Inflammatory macrophage treated with lipopolysaccharide for 1 hour (primary cell): ENCODE data around the gene TLX3.

ENCODE experiments used
- DNase-seq, 2 donors: peaks; one replicate each; pipeline ENCODE4 v3.0.0-alpha.2; 2020 to 2022

Gene TLX3

GRCh38 chr5:171306781-171307591, 2.1 kb upstream of the TLX3 start:
- no peak for DNase-seq

- no peak for DNase-seq
Observed at GRCh38 chr5:171307789-171308452, 1.1 kb upstream of the TLX3 start.

DNA sequence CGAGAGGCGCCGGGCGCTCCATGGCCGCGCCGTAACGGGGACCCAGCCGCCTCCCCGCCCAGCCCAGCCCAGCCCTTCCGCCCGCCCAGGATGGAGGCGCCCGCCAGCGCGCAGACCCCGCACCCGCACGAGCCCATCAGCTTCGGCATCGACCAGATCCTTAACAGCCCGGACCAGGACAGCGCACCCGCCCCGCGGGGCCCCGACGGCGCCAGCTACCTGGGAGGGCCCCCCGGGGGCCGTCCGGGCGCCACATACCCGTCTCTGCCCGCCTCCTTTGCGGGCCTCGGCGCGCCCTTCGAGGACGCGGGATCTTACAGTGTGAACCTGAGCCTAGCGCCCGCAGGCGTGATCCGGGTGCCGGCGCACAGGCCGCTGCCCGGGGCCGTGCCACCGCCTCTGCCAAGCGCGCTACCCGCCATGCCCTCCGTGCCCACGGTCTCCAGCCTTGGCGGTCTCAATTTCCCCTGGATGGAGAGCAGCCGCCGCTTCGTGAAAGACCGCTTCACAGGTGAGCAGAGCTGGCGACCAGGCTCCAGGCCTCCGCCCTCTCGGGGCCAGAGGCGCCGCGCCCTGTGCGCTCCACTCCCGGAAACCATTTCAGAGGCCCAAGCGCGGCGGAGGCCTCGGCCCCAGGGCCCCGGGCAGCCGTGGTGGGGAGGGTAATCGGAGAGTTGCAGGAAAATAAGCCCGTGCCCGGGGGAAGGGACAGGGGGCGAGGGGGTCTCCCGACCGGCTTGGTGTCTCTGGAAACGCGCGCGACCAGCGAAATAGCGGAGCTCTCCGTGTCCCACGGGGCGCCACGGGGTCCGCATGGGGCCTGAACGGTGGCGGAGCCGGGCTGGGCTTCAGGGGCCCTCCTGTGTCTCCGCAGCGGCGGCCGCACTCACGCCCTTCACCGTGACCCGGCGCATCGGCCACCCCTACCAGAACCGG, 496 bp downstream of the TLX3 start:
- DNase-seq, result no peak

DNA sequence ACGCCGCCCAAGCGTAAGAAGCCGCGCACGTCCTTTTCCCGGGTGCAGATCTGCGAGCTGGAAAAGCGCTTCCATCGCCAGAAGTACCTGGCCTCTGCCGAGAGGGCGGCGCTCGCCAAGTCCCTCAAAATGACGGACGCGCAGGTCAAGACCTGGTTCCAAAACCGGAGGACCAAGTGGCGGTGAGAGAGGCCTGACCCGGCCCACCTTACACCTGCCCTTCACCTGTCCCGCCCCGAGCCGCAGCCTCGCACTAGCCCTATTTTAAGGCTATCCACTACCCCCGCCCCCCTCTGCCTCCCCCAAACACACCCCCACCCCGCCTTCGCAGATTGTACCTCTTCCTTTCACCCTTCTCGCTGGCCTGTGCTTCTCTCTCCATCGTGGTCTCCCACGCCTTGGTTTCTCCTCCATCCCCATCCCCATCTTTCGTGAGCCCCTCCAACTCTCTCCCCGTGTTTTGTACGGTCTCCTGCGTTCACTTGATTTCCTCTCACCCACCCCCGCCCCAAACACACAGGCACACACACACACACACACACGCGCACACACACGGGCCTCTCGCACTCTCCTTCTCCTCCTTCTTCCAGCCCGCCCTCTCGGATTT, 1.3 kb downstream of the TLX3 start:
- DNase-seq, result no peak

DNA sequence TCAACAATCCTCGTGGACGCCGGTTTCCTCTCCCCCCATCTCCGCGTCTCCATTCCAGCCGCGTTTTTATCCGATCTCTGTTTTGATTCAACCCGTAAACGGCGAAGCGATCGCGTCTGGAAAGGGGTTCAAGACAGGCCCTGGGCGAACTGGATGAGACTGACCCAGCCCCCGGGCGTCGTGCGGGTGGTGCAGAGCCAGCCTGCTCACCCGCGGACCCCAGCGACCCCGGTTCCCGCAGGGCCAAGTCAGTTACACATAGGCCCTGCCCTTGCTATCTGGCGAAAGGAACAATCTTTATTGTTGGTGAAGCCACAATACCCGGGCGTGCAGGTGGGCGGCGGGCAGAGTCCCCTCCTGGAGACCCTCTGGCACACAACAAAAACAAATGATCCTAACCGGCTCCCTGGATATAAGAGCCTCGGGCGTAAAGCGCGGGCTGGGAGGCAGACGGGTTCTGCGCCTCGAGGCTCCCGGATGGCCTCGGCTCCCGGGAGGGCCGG, 1.8 kb downstream of the TLX3 start:
- no peak for DNase-seq

DNA sequence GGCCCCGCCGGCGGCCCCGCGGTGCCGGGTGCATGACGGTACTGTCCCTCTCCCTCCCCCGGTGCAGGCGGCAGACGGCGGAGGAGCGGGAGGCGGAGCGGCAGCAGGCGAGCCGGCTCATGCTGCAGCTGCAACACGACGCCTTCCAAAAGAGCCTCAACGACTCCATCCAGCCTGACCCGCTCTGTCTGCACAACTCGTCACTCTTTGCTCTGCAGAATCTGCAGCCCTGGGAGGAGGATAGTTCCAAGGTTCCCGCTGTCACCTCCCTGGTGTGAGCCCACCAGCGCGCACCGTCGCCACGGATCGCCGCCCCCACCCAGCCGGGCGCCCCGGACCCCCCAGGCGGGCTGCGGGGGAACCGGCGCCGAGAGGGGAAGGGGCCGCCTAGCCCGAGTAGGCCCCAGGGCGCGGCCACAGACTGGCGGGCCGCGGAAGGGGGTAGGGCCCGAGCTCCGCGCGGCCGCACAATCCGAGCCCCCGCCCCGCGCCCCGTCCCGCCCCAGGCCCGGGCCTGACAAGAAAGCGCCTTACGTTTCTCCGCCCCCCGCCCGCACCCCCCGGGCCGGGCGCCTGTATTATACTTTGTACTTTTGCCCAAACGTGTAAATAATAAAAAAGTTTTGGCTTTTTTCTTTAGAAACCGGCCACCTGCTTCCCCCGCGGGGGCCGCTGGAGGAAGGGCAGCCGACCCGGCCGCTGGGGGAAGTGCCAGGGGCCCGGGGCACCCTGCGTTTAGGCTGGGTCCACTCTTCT, 2.5 kb downstream of the TLX3 start:
- DNase-seq, result no peak

DNA sequence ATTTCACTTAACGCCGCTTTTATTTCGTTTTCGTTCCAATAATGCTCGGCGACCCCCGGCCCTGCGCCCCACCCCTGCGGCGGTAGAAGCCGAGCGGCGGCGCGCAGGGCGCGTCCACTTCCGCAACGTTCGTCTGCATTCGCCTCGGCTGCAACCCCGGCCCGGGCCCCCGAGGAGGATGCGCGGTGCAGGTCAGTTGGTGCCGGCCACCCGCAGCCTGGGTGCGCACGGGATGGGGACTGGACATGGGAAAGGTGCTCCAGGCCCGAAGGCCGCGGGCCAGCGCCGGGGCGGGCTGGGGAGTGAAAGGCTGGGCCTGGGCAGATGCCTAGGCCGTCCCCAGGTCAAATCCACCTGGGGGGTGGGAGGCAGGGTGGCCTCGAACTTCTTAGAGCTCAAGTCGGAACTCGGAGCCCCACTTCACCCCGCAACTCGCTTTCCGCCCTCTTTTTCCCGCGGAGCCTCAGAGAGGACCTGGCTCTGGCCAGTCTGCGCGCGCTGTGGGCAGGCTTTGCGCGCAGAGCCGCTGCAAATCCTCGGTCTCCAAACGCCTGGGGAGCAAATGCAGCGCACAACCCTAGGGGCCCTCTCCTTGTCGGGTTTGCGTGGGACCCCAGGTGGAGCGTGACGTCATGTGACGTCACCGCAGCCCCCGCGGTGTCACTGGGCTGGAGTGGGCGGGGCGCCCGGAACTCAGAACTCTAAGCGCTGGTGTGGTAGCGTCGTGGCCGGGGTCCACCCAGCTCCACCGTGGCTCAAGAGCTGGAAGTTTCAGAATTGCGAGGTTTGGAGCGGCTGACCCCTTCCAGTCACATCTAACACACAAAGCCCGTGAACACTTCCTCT, 3.3 kb downstream of the TLX3 start:
- DNase-seq, result no peak

GRCh38 chr5:171313481-171314206, 4.6 kb downstream of the TLX3 start:
- DNase-seq, result no peak

- no peak for DNase-seq
Observed at GRCh38 chr5:171314728-171315385, 5.8 kb downstream of the TLX3 start.

- DNase-seq, result no peak
Observed at GRCh38 chr5:171315386-171315891, 6.4 kb downstream of the TLX3 start.

- DNase-seq, result no peak
Observed at GRCh38 chr5:171315925-171316257, 6.8 kb downstream of the TLX3 start.

DNA sequence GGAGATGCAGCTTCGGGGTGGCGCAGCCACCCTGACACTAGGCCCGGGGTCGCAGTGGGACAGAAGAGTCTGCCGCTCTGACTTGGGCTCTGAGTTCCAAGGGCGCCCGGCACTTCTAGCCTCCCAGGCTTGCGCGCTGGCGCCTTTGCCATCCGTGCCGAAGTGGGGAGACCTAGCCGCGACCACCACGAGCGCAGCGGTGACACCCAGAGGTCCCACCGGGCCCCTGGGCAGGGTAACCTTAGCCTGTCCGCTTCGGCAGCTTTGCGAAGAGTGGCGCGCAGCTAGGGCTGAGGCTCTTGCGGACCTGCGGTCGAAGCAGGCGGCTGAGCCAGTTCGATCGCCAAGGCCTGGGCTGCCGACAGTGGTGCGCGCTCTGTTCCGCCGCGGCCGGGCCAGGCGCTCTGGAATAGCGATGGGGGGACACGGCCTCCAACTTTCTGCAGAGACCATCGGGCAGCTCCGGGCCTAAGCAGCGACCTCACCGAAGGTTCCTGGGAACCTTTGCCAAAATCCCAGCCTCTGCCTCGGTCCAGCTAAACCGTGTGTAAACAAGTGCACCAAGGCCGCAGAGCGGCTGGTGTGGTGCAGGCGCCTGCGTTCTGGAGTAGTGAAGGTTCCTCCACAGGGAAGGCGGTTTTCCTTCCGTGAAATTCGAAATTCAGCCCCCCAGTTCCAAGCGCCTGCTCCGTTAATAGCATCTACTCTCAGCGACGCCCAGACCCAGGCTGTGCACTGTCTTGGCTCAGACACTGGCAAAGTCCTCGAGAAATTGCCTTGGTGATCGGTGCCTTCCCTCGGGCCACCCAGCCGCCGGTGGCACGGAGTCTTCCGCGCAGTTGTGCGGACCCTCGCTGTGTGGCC, 7.4 kb downstream of the TLX3 start:
- no peak for DNase-seq

- no peak for DNase-seq
Observed at GRCh38 chr5:171317230-171317629, 8.2 kb downstream of the TLX3 start.

DNA sequence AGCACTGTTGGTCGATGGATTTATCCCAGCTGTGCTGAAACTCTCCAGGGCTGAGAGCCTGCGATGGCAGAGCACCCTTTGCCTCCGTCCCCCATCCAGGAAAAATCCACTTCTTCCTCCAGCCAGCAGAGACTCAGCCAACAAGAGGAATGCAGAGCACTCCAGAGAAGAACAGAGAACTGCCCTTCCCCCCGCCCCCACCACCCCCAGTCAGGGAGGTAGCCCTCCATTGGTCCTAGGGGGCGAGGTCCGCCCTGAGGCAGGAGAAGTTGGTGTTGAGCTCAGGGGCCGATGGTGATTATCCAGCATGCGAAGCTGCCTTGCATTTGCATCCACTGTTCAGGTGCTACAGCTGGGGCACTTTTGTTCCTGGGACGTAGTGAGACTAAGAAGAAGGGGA, 9.0 kb downstream of the TLX3 start:
- no peak for DNase-seq

DNA sequence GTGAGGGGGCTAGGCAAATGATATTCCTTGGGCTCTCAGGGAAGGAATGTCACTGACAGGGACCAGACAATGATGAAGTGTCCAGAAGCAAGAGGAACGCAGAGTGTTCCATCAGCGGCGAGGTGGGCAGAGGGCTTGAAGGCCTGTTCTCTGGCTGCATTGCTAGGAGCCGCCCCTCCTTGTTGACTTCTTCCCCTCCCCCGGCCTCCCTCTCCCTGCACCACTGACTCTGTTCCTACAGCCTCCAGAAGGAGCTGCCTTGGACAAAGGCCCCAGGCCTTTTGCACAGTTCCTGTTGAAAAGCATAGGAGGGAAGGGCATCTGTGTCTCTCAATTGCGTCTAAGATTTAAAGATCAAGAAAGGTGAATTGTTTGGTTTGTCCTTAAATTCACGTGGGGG, 12.4 kb downstream of the TLX3 start:
- DNase-seq, result no peak

GRCh38 chr5:171322527-171322926, 13.5 kb downstream of the TLX3 start:
- DNase-seq, result no peak

- no peak for DNase-seq
Observed at GRCh38 chr5:171323007-171323406, 14.0 kb downstream of the TLX3 start.

DNA sequence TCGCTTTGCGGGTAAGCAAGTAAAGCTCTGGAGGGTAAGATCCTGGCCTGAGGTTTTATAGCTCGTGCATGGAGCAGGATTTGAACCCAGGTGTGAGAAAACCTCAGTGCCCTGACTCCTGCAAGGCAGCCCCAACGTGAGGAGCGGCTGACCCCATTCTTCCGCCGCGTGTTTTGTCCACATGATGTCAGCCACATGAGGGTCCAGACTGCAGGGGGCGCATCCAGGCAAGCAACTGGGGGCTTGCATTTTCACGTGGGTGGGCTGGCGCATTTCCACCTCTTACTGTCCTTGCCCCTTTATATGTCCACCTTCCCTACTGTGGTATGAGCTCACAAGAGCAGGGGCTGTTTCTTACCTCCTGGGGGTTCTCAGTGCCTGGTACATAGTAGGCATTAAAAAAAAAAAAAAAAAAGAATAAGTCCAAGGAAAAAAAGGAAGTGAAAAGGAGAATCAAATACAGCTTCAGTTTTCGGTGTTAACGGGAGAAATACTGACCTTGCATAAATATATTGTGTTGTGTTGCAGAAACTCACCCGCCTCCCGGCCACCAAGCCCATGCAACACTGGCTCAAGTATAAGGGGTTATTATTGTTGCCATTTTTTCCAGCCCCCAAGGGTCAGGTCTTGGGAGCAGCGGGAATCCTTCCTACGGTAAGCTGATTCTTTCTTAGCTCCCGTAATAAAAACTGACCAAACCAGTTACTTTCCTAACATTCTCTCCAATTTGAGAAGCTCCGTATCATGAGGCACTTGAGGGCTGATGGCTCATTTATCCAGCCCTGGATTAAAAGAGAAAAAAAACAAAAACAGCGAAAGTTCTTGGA, 15.0 kb downstream of the TLX3 start:
- DNase-seq, result peak in 1 of 2 donors; percentile 22
